GM18873 (cell line): ENCODE data around the gene CD46.

Experiments
- ATAC-seq: cut with Tn5 transposase; IDR thresholded peaks from one replicate; pipeline ENCODE4 v1.9.1; 2021; ENCODE audit warnings: mild to moderate bottlenecking, moderate library complexity, moderate number of reproducible peaks; ENCODE audit not compliant: unreplicated experiment, low FRiP score

CD46 gene

DNA sequence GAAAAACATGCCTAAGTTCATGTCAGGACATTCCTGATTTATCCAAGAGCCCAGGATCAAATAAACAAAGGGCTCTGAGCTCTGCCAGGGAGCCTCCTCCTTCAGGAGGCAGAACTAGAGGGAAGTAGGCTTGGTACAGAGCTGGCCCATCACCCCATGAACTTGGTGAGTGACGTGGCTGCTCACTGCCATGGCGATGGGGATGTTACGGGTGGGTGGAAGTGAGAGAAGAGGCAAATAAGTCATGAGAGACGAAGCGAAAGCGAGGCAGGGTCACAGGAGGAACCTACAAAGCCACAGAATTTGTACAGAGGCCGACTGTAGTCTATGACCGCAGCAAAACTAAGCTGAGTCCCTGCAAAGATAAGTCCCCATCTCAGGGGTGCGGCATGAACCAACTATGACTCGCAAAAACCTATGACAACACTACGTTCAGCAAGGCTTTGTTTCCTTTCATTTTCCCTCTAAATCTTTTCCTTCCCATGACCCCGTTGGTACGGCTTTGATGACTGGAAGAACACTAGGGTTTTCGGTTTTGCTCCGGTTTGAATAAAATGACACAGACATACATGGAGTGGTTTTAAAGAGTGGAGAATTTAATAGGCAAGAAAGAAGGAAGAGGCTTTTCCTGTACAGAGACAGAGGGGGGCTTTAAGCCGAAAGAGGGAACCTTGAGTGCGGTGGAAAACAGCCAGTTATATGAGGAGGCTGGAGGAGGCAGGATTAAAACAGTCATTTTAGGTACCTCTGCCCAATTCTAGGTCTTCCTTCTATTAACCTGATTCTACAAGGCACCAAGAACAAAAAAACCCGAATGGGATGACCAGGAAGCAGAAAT is 74.1 kb downstream of the CD46 start:
- peak; percentile 65 for ATAC-seq

DNA sequence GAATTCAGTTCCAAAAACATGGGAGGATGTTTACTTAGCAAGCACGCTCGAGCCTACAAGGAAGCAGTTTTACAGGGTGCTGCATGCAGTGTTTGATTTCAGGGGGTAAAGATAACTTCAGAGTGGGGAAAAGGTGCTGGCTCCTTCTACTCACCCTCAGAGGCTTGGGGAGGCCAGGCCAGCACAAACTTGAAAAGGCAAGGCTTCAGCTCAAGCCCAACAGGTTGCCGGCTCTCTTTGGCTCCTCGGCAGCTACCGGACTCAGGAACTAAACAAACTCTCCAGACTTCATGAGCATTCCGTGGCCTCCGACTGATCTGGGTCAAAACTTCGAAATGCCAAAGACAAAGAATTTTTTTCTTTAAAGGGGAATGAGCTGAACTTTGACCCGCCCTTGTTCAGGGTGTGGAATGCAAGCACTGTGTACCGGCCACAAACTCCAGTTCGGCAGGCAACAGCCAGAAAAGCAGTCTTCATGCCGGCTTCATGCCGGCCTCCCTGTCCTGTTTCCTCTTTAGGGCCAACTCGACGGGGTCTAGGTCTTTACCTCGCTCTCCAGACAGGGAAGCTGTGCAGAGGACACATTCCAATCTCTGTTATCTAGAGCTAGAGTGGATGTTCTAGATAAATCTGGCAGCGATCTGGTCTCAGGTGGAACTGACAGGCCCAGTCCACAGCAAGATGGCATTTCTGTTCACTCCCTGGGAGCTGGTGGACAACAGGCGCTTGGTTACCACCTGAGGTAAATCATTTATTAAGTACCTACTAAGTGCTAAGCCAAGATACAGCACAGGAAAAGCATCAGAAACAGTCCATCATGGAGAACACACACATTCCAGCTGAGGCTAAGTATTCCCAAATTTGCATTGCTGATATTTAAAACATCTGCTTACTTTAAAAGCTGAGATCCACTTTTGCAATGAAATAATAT is 75.0 kb downstream of the CD46 start:
- no peak for ATAC-seq

DNA sequence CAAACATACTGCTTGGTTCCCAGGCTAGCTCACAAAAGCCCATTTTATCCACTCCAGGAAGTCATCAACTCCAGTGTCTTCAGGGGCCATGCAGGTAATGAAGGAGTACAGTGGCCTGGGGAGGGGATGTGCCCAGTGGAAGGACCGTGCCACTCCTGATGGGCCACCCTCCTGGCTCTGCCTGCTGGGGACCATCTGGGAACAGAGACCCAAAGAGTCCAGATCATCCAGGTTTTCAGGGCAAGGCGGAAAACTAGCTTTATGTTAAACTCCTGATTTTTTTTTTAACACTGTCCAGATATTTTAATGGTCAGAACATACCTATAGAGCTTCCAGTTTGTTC is 75.6 kb downstream of the CD46 start:
- no peak for ATAC-seq

DNA sequence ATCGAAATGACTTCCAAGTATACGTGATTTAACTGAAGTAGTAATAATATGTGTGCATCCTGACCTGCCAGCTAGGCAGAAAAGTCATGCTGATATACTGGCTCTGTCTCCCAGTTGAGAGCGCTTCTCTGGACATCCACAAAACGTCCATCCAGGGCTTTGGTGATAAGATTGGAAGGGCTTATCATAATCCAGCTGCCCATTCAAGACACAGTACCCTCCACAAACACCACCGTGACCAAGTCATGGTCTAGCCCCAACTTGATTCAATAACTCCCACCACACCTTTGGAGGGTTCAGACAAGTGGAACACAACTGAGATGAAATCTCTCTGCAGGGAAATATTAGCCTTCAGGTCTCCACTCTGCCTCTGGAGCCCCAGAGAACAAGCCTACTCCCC is 76.2 kb downstream of the CD46 start:
- no peak for ATAC-seq

DNA sequence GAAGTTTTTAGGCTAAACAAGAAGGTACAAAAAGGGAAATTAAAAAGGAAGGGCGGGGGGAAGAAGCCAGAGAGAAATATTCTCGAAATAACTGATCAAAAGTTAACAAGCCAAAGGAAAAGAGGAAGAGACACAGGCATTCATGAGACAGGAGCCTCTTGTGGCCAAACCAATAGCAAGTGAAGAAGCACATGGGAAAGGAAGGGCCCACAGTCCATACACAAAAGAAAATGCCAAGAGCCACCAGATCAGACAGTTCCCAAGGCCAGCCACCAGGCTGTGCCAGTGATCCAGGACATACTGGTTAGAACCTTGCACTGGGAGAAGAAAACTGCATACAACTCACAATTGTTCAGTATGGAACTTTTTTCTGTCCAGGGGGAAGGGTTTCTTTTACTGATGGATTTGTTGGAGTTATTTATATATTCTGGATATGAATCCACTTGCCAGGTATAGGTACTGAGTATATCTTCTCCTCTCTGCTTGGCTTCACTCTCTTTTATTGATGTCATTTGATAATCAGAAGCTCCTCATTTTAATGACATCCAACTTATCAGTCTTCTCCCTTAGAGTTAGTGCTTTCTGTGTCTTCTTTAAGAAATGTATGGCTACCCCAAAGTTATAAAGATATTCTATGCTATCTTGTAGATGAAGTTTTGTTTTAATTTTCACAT is 76.8 kb downstream of the CD46 start:
- no peak for ATAC-seq

DNA sequence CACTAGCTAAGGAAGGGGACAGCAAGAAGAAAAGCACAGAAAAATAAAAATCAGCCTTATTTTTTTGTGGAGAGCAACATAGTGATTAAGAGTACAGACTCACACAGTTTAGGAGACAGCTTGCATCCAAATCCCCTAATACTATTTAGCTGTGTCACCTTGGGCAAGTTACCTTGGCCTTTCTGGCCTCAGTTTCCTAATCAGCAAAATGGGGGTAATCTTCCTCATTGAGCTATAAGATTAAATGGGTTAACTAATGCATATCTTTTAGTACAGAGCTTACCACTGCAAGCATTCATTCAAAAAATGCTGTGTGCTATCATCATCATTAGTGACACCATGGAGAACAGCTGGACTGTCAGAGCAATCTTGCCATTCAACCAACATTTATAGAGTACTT is 77.7 kb downstream of the CD46 start:
- ATAC-seq: no peak

DNA sequence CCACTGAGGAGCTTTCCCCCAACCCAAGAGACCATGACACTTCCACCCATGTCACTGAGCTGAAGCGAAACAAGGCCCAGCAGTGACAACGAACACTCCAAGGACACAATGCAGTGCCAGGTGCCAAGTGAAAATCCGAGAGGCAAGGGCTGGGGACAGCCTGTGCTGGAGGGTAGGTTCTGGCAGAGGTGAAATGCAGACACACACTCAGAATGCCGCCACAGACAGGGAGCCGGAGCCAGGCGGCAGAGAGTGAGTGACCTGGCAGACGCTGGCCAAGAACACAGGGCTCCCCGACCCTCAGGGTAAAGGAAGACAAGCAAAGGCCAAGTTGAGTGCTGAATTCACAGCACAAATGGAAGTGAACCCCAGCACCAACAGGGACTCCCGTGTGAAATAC is 78.9 kb downstream of the CD46 start:
- no peak for ATAC-seq

DNA sequence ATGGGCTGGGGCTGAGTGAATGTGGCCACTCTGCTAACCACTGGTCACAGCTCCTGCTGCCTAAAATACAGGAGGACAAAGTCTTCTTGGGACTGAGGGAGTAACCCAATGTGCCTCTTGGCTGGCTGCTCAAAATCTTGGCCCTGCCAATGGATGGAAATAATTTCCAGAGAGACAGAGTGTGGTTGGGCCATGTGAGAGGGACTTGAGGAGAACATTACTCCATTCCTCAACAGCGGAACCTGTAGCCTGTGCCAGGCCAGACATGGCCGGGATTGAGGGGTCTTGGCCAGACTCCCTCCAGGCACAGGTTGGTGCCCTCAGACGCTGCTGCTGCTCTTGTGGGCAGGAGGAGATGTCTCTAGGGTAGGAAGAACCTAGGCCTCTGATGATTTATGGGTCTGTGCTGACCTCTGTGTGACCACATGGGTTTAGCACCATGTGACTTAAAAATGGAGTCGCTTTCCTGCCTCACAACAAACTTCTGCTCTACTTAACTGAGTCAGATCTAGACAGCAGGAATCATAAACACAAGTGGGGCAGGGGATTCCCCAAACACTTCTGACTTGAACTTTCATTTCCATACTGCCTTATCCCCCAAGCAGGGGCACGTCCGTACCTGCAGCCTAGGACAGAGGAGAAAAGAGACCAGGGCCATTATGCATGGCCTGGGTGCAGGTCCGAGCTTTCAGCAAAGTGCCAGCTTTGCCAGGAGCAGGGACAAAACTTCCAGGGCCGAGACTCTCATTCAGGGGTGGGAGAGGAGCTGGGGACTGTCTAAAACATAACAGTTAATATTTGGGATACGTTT is 79.9 kb downstream of the CD46 start:
- peak; percentile 89 for ATAC-seq

DNA sequence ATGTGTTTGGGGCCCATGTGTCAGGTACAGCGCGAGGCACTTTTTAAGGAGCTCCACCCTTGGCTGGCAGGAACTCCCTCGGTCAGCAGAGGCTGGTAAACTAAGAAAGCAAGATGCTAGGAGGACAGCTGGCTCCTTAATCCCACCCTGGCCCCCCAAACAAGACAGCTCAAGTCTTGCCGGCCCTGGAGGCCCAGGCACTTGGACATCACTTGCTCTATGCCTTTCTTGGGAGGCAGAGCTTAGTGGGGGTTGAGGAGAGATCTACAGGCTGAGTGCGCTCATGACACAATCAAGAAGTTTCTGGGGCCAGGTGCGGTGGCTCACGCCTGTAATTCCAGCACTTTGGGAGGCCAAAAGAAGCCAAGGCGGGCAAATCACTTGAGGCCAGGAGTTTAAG is 80.9 kb downstream of the CD46 start:
- ATAC-seq: no peak

DNA sequence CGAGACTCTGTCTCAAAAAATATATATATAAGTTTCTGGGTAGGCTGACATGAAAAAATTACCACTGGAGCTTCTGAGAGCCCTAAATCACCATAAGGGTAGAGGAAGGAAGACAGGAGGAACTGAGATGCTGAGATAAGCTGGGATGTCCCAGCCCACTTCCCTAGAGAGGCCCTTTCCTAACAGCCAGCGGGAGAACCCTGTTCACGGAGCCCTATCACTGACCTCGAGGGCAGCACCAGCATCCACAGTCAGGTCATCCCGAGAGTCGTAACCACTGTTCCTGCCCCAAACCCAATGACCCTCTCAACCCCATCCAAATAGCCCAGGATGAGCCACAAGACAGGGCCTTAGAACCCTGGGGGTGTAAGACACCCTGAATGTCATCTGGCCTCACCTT is 81.5 kb downstream of the CD46 start:
- ATAC-seq: no peak

DNA sequence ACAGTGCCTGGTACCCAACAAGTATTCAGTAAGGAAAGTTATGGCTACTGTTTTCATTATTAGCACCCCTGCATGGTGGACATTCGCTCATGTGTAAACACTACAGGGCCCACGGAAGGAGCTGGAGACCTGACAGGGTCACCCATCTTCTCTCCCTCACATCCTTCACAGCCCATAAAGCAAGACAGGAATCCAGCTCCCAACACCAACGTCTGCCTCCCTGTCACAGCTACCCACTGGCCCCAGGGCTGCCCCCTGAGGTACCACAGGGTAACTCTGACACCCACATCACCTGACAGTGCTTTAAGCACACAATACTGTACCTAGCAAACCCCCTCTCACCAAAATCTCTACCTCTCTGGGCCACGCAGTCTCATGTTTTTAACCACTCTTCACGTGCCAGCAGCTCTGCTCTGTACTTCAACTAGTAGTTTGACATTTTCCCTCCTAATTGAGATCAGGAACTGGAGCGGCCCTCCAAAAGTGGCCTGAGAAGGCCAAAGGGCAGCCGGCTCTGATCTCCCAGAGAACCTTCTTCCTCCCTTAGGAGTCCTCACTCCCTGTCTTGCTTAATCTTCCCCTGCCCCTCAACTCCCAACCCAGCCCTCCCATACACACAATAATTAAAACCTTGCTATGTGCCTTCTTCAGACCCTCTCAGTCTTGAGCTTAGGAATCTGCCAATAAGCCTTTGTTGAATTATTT is 82.3 kb downstream of the CD46 start:
- no peak for ATAC-seq

DNA sequence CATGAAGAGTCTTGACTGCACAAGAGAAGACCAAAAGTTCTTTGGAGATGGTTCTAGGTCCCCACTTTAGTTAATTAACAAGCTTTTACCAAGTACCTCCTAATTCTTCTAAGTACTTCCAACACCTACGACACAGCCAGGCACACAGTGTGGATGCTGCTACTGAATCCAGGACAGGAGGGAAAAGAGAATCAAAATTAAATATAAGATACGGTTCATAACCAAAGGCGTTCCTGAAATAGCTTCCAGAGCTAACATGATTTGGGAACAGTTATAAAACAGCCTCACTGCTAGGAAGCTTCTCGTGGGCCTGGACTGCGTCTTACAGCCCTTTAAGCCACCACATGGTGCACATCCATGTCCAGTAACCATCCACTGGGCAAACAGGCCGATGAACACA is 84.1 kb downstream of the CD46 start:
- ATAC-seq: no peak

DNA sequence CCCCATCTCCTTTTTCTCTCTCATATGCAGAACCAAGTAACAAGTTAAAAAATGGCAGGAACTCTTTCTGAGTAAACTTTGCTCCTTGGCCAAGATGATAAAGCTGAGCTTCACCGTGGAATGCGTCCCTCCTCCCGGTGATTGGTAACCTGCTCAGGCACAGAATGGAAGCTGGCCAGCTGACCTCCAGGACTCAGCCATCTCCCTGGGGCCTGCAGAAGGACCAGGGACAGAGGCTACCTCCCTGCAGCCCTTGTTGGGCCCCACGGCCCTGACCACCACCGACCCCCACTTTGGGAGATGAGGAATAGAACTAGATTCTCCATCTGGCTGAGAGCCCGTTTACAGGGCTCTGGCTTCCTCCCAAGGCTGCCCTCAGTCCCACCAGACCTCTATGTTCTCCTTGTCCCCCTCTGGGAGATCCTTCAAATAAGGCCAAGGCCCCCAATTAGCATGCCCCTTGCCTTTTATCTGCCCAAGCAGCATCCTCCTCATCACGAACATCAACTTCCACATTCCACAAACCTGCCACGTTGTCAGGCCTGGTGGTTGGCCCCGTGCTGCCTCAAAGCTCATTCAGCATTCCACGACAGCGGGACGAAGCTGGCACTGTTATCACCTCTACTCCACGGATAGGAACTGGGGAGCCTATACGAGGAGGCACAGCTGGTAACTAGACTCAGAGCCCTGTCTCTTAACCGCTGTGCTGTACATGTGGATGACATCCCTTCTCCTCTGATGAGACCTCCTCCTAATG is 84.9 kb downstream of the CD46 start:
- no peak for ATAC-seq

DNA sequence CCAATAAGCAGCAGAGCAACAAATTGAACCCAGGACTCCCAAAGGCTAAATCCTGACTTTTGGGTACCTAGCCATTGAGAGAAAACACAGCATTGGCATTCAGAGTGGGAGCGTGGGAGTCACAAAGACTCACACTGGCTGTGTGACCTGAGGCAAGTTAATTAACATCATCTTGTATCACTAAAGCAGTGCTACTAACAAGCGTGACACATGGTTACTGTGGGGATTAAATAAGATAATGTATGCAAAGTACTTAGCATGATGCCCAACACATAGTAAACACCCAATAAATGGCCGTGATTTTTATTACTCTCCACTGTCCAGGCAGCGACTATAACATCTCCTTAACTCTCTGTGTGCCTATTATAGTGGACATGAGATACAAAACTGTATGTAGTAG is 85.8 kb downstream of the CD46 start:
- no peak for ATAC-seq

DNA sequence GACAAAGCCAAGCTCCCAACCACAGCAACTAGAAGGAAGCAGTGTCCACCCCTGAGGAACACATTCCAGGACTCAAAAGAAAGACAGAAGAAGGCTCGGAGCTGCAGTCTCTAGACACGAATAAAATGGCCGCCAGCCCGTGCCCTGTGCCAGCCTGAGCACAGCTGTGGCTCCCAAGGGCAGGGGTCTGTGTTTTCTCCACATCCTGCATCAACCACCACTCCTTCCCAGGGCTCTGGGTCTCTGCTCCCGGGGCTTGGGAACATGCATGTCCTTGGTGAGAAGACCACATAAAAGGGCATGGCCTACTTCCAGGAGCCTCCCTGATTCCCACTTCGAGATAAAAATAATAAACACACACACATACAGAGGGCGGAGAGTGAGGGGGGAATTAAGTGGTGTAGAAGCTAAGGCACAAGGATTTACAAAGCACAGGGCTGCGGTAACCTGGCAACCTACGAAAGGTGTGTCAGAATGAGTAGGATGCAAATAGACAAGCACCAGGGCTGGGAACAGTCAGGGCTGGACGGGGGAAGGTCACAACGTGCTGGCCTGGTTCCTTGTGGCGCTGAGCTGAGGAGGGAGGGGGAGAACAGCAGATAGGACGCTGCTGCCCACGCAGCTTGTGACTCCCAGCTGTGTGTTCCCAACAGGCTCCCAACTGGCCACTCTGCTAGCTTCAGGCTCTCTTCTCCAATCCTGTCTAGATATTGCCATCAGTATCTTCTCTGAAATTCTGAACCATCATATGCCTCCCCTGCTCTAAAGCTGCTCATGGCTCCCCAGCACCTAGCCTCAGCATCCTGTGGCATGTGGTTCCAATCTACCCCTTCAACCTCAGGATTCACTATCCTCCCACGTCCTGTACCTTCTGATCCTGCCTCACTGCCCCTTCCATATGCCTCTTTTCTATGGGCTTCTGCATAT is 86.6 kb downstream of the CD46 start:
- no peak for ATAC-seq

DNA sequence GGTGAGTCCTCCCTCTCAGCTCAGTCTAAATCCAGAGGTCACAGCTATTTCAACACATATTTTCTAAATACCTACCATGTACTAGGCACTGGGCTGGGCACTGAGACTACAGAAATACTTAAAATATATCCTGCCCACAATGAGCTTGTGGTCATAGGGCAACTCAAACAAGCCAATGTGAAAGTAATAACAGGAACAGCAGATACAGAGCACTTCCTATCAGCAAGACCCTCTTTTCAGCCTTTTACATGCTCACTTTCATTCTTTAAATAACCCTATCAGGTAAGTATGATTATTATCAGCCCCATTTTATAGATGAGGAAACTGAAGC is 87.2 kb downstream of the CD46 start:
- no peak for ATAC-seq

DNA sequence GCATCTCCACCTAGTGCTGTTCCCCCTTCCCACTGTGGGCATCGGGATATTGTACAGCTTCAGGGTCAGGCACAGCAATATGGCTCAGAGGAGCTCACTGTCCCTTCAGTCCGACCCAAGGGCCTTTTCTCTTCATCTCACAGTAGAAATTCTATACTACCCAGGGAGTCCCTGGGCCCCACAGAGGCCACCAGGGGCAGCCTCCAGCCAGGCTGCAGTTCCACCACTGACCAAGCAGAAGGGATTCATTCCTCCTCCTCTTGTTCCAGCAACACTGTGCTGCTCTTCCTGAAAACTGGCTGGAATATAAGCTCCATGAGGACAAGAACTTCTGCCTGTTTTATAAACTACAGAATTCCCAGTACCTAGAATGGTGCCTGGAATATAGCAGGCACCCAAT is 88.5 kb downstream of the CD46 start:
- ATAC-seq: no peak

DNA sequence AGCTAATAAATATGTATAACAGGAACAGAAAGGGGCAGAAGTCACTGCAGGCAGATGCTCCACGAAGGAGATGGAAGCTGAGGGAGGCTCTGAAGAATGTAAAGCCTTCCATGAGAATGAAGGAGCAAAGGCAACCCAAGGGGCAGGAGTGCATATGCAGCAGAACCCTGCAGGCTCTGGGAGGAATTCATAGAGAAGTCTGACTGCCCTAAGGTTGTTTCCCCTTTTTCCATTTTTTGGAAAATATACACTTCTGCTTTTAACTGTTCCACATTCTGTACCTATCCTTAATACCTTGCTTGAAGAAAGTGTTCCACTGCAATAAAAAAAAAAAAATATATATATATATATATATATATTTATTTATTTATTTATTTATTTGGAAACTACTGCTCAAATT is 89.4 kb downstream of the CD46 start:
- no peak for ATAC-seq
